HepG2 (cell line): ENCODE results near the gene PIGC. TPM values are rescaled to one million over a fixed set of nuclear protein-coding genes. Genes with fewer than 3 reads are reported as not detected.

Source experiments
- DRAP1 ChIP-seq: IDR thresholded peaks from 2 replicates; pipeline ENCODE4 v1.6.1; 2016; ENCODE audit warnings: missing genetic modification reagents, missing compliant biosample characterization
- MEIS1 ChIP-seq: sonication (generic); formaldehyde crosslinking; IDR thresholded peaks from 2 replicates; pipeline ENCODE4 v1.9.0; 2021; ENCODE audit warnings: mild to moderate bottlenecking, missing genetic modification reagents, moderate library complexity, borderline replicate concordance
- NFE2L1 ChIP-seq: sonication (generic); formaldehyde crosslinking; IDR thresholded peaks from 2 replicates; pipeline ENCODE4 v1.4.0; 2020; ENCODE audit warnings: missing genetic modification reagents, mild to moderate bottlenecking, borderline replicate concordance
- ZBTB40 ChIP-seq, 2 experiments: fragments of 450-650 bp in 1 of 2; sonication (generic) in 1 of 2; formaldehyde crosslinking in 1 of 2; IDR thresholded peaks; 2 replicates each; pipeline versions ENCODE4 v1.6.1 to v1.8.0; 2016 to 2022; ENCODE audit warnings: antibody characterized with exemption in 1 of 2, mild to moderate bottlenecking in 1 of 2, missing genetic modification reagents in 1 of 2
- ZNF337 ChIP-seq: sonication (generic); formaldehyde crosslinking; IDR thresholded peaks from 2 replicates; pipeline ENCODE4 v1.5.1; 2020; ENCODE audit warnings: missing genetic modification reagents, low read depth, mild to moderate bottlenecking, borderline replicate concordance
- polyA plus RNA-seq, 8 experiments: library from polyadenylated mRNA; depleted of rRNA in 3 of 8; stranded (reverse) in 7 of 8; unstranded in 1 of 8; fragments of >200 nt; fragmentation: Illumina TruSeq in 4 of 8; extraction: Trizol in 4 of 8; gene quantifications; 2 replicates each; pipeline versions ENCODE4 v1.2.1 to v1.2.3, GENCODE V29; 2011 to 2016; ENCODE audit warnings: low read depth in 4 of 8, missing spikeins in 1 of 8, mixed read lengths in 1 of 8; ENCODE audit not compliant: insufficient read depth in 1 of 8
- total RNA-seq, 5 experiments: library from RNA; depleted of rRNA; stranded (reverse); fragments of >200 nt; fragmentation: Illumina TruSeq; extraction: Trizol; gene quantifications; 2 replicates each; pipeline ENCODE4 v1.2.3, GENCODE V29; 2016; ENCODE audit warnings: low read depth in 1 of 5

PIGC gene
- total and polyA plus RNA-seq, 2 of the 13 experiments (the other 11 are each of a cell fraction or from before 2014, with no cell fraction given) = 26.7 to 29.5 TPM

GRCh38 chr1:172427191-172427590, 16.7 kb downstream of the PIGC start (continued):
- TF ChIP-seq ZBTB40 (IDR thresholded peaks at IDR 0.05) (no peak), ZBTB40 (CRISPR knock-in tag; IDR thresholded peaks at IDR 0.05) (no peak), DRAP1 (CRISPR knock-in tag) (no peak), NFE2L1 (CRISPR knock-in tag) (no peak), MEIS1 (CRISPR knock-in tag) (no peak), ZNF337 (CRISPR knock-in tag) (no peak)
